H1 (cell line): ENCODE measurements around the gene PCBP2. TPM values are rescaled to one million over a fixed set of nuclear protein-coding genes. Genes with fewer than 3 reads are reported as not detected.

Experiments used
- CBX5 ChIP-seq: fragments of 300-800, 300-1000 bp; sonication (generic); IDR thresholded peaks from 2 replicates; pipeline ENCODE4 v1.7.1; 2016; ENCODE audit warnings: antibody characterized with exemption, low read length, low read depth
- CBX8 ChIP-seq: fragments of 300-800, 300-1000 bp; sonication (generic); IDR thresholded peaks from 2 replicates; pipeline ENCODE4 v1.7.1; 2016; ENCODE audit warnings: low read depth, low read length, borderline replicate concordance
- HDAC6 ChIP-seq: IDR thresholded peaks from one replicate; pipeline ENCODE4 v1.7.1; 2012; ENCODE audit warnings: low read depth, mild to moderate bottlenecking, inconsistent platforms, low read length, moderate library complexity
- JUND ChIP-seq: IDR thresholded peaks from 2 replicates; pipeline ENCODE4 v1.6.1; 2011; ENCODE audit warnings: mild to moderate bottlenecking, improper control_type of control experiment, low read length
- NANOG ChIP-seq: IDR thresholded peaks from 2 replicates; pipeline ENCODE4 v1.6.1; 2011; ENCODE audit warnings: low read length, low read depth, mild to moderate bottlenecking, inconsistent platforms; ENCODE audit not compliant: insufficient read depth, poor library complexity, severe bottlenecking
- POLR2AphosphoS5 ChIP-seq: IDR thresholded peaks from 2 replicates; pipeline ENCODE4 v1.6.1; 2011; ENCODE audit warnings: low read depth, low read length
- RFX5 ChIP-seq: IDR thresholded peaks from 2 replicates; pipeline ENCODE4 v1.6.1; 2011; ENCODE audit warnings: low read depth, low read length, improper control_type of control experiment, borderline replicate concordance
- SAP30 ChIP-seq: fragments of 300-600 bp; sonication (generic); IDR thresholded peaks from 2 replicates; pipeline ENCODE4 v1.7.1; 2012; ENCODE audit warnings: low read length, moderate library complexity, mild to moderate bottlenecking, inconsistent platforms; ENCODE audit not compliant: insufficient read depth, insufficient replicate concordance
- SIRT6 ChIP-seq: IDR thresholded peaks from one replicate; pipeline ENCODE4 v1.7.1; 2012; ENCODE audit warnings: low read length, inconsistent platforms
- SP4 ChIP-seq: IDR thresholded peaks from 2 replicates; pipeline ENCODE4 v1.6.1; 2012; ENCODE audit warnings: low read length, inconsistent platforms
- TAF1 ChIP-seq: IDR thresholded peaks from 2 replicates; pipeline ENCODE4 v1.6.1; 2011; ENCODE audit warnings: mild to moderate bottlenecking, low read depth, low read length
- TCF12 ChIP-seq: IDR thresholded peaks from 2 replicates; pipeline ENCODE4 v1.6.1; 2011; ENCODE audit warnings: low read depth, mild to moderate bottlenecking, low read length
- USF2 ChIP-seq: IDR thresholded peaks from 2 replicates; pipeline ENCODE4 v1.6.1; 2011; ENCODE audit warnings: low read length, improper control_type of control experiment
- polyA plus RNA-seq, 7 experiments: library from polyadenylated mRNA; depleted of rRNA in 3 of 7; stranded (reverse) in 5 of 7; unstranded in 2 of 7; fragments of >200 nt in 5 of 7; fragments of 200-250 nt in 2 of 7; gene quantifications; 1 replicate in 5 of 7; 2 replicates in 1 of 7; 4 replicates in 1 of 7; pipeline versions ENCODE4 v1.2.1 to v1.2.3, GENCODE V29; 2011 to 2013; ENCODE audit warnings: missing spikeins in 2 of 7, mixed read lengths in 2 of 7
- total RNA-seq: library from RNA; stranded (reverse); fragmentation: NEBNext Ultra II Directional; extraction: Animal tissue kit (Norgen Biotek cat#: 25700); gene quantifications from 2 replicates; pipeline ENCODE4 v1.2.1, GENCODE V29; 2021
- TF ChIP-seq, protein P1 (sequence below), 3 experiments: IDR thresholded peaks; 1 replicate in 2 of 3; 2 replicates in 1 of 3; pipeline versions ENCODE4 v1.5.1 to v1.6.1; 2011; ENCODE audit warnings: low read length in 3 of 3, mild to moderate bottlenecking in 3 of 3, inconsistent platforms in 2 of 3, low read depth in 1 of 3, moderate library complexity in 1 of 3; ENCODE audit not compliant: insufficient read depth in 1 of 3; ENCODE audit errors: control extremely low read depth in 1 of 3

Gene PCBP2
- total and polyA plus RNA-seq, 2 of the 8 experiments (the other 6 are each of a cell fraction or from before 2014, with no cell fraction given), result 470 to 1,123 TPM

GRCh38 chr12:53452159-53453077, 516 bp downstream of the PCBP2 start (continued):
- TF ChIP-seq SAP30 (no peak), HDAC6 (no peak), SIRT6 (no peak), TAF1 (peak; percentile 70), CBX8 (no peak), POLR2AphosphoS5 (peak; percentile 77), SP4 (no peak), JUND (no peak; the same call in 1 of the 2 replicates), CBX5 (no peak), TCF12 (no peak), RFX5 (no peak), NANOG (peak; percentile 15), USF2 (no peak)
- TF ChIP-seq, protein P1, sequence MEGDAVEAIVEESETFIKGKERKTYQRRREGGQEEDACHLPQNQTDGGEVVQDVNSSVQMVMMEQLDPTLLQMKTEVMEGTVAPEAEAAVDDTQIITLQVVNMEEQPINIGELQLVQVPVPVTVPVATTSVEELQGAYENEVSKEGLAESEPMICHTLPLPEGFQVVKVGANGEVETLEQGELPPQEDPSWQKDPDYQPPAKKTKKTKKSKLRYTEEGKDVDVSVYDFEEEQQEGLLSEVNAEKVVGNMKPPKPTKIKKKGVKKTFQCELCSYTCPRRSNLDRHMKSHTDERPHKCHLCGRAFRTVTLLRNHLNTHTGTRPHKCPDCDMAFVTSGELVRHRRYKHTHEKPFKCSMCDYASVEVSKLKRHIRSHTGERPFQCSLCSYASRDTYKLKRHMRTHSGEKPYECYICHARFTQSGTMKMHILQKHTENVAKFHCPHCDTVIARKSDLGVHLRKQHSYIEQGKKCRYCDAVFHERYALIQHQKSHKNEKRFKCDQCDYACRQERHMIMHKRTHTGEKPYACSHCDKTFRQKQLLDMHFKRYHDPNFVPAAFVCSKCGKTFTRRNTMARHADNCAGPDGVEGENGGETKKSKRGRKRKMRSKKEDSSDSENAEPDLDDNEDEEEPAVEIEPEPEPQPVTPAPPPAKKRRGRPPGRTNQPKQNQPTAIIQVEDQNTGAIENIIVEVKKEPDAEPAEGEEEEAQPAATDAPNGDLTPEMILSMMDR (IDR thresholded peaks at IDR 0.05; ENCODE audit: control extremely low read depth in 1 of 3, insufficient read depth in 1 of 3, low read depth in 1 of 3, low read length in 3 of 3), result peak in 1 of 3 experiments; percentile 33; a peak in 1 of 4 replicates
